ENCODE measurements around the gene DSG1.
"Not testable (repeated sequence)": the region's sequence is repeated elsewhere in the genome, so short reads cannot be mapped to it uniquely, and the experiment has no call there.

The DSG1 gene

DNA sequence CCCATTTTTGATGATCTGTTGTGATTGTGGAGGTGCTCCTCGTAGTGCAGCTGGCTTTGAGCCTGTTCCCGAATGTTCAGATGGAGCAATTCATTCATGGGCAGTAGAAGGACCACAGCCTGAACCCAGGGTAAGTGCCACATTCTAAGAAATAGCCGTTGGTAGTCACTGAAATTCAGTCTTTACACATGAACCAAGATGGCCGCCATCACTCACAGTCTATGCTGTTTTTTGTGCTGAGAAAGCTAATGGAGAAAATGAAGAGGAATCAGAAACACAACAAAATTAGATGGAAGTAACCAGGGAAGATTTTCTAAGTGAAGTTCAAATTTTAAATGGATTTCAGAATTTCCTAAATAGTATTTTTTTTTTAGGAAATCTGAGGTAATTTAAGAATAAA lies 25.5 kb downstream of the DSG1 start:
- DNase-seq (ENCODE audit: low read depth in 2 of 2), result no peak

- not testable (repeated sequence) for DNase-seq (ENCODE audit: low read depth in 2 of 2)
These were observed 35.4 kb downstream of the DSG1 start for GRCh38 chr18:31353336-31353735.

GRCh38 chr18:31354990-31355389 lies 37.0 kb downstream of the DSG1 start:
- DNase-seq (ENCODE audit: low read depth in 2 of 2), result no peak

DNA sequence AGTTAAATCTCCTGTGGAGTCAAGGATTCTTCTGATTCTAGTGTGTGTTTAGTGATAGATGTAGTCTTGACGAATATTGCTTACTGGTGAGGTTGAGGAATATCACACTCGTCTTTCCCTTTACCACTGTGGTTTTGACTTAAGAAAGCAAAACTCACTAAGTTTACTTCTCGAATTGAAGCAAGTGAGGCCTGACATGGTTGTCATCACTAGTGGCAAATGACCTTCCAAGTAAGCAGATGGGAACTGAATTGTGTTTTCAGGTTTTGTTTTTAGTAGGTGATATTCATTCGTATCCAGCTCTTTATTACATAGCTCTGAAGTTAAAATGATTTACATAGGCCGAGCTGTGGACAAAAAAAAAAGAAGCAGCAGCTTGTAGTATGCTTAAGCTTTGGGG lies 38.1 kb downstream of the DSG1 start:
- DNase-seq (ENCODE audit: low read depth in 2 of 2), result no peak

GRCh38 chr18:31364190-31364589 lies 46.2 kb downstream of the DSG1 start:
- DNase-seq (ENCODE audit: low read depth in 2 of 2), result no peak

DNA sequence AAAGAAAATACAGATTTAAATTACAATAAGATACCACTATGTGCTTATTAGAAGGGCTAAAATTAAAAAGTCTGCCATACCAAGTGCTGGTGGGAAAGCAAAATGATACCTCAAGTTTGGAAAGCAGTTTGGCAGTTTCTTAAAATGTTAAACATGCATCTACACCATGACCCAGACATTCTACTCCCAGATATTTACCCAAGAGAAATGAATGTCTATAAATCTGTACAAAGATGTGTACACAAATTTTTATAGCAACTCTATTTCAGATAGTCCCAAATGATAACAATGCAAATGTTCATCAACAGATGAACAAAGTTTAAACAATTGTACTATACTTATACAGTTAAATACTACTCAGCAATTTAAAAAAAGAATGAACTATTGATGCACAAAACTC lies 51.5 kb downstream of the DSG1 start:
- DNase-seq (ENCODE audit: low read depth in 2 of 2), result no peak

DNA sequence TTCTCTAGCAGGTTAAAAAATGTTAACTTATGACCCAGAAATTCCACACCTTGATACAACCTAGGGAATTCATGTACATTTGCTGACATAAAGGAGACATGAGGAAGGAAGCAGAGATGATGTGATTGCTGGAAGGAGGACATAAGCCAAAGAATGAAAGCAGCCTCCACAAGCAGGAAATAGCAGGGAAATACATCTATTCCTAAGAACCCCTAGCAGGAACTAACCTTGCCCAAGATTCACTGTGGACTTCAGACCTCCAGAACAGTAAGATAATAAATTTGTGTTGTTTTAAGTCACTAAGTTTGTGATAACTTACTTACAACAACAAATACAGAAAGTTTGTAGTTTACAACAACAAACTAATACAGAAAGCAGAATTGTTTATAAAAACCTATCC lies 54.0 kb downstream of the DSG1 start:
- no peak for DNase-seq (ENCODE audit: low read depth in 2 of 2)

- no peak for DNase-seq (ENCODE audit: low read depth in 2 of 2)
These were observed 55.7 kb downstream of the DSG1 start for GRCh38 chr18:31373641-31374040.

GRCh38 chr18:31376477-31376876 lies 58.5 kb downstream of the DSG1 start, which contains the start of gene DSG4:
TSS of gene DSG4 (plus strand) at chr18:31376777. CDS start at chr18:31376912, 135 bp downstream.
- no peak for DNase-seq (ENCODE audit: low read depth in 2 of 2)

DNA sequence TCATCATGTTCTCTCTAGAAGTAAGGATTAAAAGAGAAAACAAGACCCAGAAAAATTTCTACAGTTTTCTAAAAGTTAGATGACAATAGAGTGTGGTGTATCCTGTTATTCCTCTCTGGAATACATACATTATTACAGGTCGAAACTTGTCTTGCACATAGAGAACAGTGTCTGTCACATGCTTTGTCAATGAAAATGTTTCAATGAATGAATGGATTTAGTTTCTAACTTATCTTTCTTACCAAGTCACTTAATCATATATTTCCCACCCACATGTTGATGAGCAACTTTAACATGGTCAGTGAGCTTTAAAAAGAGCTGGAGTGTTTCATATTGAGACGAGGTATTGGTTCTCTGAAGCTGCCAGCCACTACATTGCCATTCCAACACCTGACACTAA lies 63.0 kb downstream of the DSG1 start:
- no peak for DNase-seq (ENCODE audit: low read depth in 2 of 2)

GRCh38 chr18:31382107-31382506 lies 64.1 kb downstream of the DSG1 start:
- no peak for DNase-seq (ENCODE audit: low read depth in 2 of 2)

DNA sequence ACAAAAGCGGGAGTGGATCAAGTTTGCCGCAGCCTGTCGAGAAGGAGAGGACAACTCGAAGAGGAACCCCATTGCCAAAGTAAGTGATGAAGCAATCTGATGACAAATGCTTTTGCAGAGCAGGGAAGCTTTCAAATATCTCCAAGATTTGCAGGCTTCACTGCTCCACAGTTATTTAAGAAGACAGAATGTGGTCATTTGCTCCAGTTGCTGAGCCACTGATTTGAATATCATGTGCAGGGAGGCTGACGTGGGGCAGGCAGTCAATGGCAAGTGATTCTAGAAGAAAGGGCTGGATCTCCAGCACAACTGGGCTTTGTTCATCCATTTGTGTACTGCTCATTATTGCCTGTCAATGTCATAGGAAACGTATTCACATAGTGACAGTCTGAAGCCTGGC lies 68.8 kb downstream of the DSG1 start:
- DNase-seq (ENCODE audit: low read depth in 2 of 2), result no peak

- DNase-seq (ENCODE audit: low read depth in 2 of 2), result no peak
These were observed 75.3 kb downstream of the DSG1 start for GRCh38 chr18:31393286-31393685.

GRCh38 chr18:31396796-31397612 lies 79.0 kb downstream of the DSG1 start:
- no peak for DNase-seq (ENCODE audit: low read depth in 2 of 2)

- DNase-seq (ENCODE audit: low read depth in 2 of 2), result no peak
These were observed 80.2 kb downstream of the DSG1 start for GRCh38 chr18:31398191-31398590.

GRCh38 chr18:31399306-31400032 lies 81.5 kb downstream of the DSG1 start:
- DNase-seq (ENCODE audit: low read depth in 2 of 2), result no peak

- DNase-seq (ENCODE audit: low read depth in 2 of 2), result no peak
These were observed 83.4 kb downstream of the DSG1 start for GRCh38 chr18:31401156-31402025.

DNA sequence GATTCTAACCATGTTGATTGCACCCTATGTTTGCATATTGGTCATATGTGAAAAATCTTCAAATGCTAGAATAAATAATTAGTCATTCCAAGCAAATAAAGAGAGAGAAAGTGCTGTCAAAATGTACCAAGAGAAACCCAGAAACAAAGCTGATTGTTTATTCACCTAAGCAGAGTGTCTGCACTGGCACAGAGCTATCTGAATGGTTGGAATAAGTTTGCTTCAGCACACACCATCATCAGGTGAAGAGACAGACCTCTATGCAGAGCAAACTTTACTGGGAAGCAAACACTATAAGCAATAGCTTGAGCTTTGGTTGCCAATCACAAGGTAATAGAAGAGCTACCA lies 84.0 kb downstream of the DSG1 start:
- DNase-seq (ENCODE audit: low read depth in 2 of 2), result no peak

GRCh38 chr18:31403409-31403808 lies 85.4 kb downstream of the DSG1 start:
- no peak for DNase-seq (ENCODE audit: low read depth in 2 of 2)

Measured in stimulated activated CD4-positive, alpha-beta T cell treated with anti-CD3 and anti-CD28 coated beads, Interleukin-12 subunit alpha, Interleukin-12 subunit beta, amount 100 ng/mL, for 24 hours (primary cell).